ENCODE measurements around the gene CHMP1B. TPM values are rescaled to one million over a fixed set of nuclear protein-coding genes. Genes with fewer than 3 reads are reported as not detected.

Gene CHMP1B
- total and polyA plus RNA-seq, 9 of the 15 experiments (the other 6 are each of a cell fraction or from before 2014, with no cell fraction given): 12.3 to 29.9 (median 19.0) TPM

DNA sequence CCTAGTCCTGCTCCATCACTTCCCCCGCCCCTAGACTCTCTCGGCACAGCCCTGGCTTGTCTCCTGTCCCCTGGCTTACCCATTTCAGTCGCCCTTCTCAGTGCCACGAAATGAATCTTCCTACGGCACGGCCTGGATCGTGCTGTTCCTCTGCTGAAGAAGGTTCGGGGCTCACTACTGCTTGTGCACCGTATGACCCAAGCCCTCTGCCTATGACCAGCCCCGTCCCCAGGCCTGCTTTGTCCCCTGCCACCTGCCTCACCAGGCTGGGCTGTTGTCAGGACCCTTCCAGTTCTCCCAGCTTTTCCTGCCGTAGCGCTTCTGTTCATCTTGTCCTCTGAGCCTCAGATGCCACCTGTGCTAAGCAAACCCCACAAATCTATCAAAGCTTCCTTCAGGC lies 13.9 kb downstream of the CHMP1B start (continued):
- TF ChIP-seq, protein P1, sequence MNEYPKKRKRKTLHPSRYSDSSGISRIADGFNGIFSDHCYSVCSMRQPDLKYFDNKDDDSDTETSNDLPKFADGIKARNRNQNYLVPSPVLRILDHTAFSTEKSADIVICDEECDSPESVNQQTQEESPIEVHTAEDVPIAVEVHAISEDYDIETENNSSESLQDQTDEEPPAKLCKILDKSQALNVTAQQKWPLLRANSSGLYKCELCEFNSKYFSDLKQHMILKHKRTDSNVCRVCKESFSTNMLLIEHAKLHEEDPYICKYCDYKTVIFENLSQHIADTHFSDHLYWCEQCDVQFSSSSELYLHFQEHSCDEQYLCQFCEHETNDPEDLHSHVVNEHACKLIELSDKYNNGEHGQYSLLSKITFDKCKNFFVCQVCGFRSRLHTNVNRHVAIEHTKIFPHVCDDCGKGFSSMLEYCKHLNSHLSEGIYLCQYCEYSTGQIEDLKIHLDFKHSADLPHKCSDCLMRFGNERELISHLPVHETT (CRISPR knock-in tag; conservative IDR thresholded peaks at IDR 0.05 in 1 of 2, IDR thresholded peaks at IDR 0.05 in 1 of 2): no peak
- TF ChIP-seq THRAP3 (IDR thresholded peaks at IDR 0.05; ENCODE audit: borderline replicate concordance): no peak
- TF ChIP-seq ELF1 (tag; IDR thresholded peaks at IDR 0.05): no peak
- TF ChIP-seq, protein P2, sequence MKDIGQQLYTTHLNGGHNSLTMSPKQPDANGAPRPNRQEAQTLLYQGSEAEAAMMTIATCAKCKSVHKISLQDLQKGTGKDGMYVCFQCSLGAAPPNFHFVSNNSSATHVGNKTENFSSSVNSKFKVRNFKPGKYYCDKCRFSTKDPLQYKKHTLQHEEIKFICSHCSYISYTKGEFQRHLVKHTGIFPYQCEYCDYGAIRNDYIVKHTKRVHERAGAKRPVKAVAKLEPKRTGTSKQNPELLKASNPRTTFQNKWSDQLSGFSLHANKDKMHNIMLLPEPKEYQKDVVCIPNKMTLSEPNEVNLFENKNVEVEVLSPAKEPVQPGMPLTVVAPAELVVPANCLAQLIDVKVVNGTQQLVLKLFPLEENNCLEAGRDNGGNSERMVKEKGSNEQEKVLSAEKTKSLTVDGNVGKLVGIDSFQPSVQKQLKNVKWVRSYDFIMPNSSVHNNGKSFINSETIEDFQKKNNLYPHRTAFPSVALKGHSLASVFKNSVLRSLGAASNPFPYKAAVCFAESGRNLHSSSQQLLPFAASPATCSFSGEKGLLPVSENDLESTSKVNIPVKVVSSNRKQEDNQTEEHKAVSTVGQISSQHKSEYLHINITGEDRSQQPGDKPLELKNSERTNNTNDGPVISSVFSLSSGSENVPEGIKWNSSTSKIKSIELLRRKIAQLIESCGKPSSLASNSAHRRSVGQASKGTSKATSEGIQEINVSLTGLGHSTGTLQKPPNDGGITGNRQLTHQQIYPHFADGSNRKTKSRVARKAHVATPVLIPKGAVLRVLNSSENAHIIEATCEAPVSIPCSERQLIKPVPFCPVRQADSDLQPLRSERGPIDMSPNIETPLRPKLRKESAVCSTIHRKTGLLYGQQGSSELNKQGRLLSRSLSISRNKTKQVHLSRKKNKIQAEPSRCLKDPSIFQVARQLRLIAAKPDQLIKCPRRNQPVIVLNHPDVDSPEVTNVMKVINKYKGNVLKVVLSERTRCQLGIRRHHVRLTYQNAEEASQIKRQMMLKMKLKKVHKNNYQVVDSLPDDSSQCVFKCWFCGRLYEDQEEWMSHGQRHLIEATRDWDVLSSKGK (CRISPR knock-in tag; IDR thresholded peaks at IDR 0.05): no peak
- TF ChIP-seq, protein P3, sequence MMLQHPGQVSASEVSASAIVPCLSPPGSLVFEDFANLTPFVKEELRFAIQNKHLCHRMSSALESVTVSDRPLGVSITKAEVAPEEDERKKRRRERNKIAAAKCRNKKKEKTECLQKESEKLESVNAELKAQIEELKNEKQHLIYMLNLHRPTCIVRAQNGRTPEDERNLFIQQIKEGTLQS (IDR thresholded peaks at IDR 0.05): no peak
- TF ChIP-seq, protein P3 (CRISPR knock-in tag; conservative IDR thresholded peaks at IDR 0.05): no peak
- TF ChIP-seq, protein P4, sequence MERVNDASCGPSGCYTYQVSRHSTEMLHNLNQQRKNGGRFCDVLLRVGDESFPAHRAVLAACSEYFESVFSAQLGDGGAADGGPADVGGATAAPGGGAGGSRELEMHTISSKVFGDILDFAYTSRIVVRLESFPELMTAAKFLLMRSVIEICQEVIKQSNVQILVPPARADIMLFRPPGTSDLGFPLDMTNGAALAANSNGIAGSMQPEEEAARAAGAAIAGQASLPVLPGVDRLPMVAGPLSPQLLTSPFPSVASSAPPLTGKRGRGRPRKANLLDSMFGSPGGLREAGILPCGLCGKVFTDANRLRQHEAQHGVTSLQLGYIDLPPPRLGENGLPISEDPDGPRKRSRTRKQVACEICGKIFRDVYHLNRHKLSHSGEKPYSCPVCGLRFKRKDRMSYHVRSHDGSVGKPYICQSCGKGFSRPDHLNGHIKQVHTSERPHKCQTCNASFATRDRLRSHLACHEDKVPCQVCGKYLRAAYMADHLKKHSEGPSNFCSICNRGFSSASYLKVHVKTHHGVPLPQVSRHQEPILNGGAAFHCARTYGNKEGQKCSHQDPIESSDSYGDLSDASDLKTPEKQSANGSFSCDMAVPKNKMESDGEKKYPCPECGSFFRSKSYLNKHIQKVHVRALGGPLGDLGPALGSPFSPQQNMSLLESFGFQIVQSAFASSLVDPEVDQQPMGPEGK (CRISPR knock-in tag; IDR thresholded peaks at IDR 0.05; ENCODE audit: borderline replicate concordance): no peak
- no peak for TF ChIP-seq ZNF75A (CRISPR knock-in tag; IDR thresholded peaks at IDR 0.05)
- no peak for TF ChIP-seq HOXB6 (CRISPR knock-in tag; IDR thresholded peaks at IDR 0.05; ENCODE audit: borderline replicate concordance)
- TF ChIP-seq ERF (CRISPR knock-in tag; IDR thresholded peaks at IDR 0.05): no peak
- no peak for TF ChIP-seq CBX5 (IDR thresholded peaks at IDR 0.05; ENCODE audit: borderline replicate concordance, low read depth)
- TF ChIP-seq, protein P5, sequence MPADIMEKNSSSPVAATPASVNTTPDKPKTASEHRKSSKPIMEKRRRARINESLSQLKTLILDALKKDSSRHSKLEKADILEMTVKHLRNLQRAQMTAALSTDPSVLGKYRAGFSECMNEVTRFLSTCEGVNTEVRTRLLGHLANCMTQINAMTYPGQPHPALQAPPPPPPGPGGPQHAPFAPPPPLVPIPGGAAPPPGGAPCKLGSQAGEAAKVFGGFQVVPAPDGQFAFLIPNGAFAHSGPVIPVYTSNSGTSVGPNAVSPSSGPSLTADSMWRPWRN (IDR thresholded peaks at IDR 0.05; ENCODE audit: low read depth): no peak
